Measurements from ENCODE around the gene SUPT3H.

The SUPT3H gene

DNA sequence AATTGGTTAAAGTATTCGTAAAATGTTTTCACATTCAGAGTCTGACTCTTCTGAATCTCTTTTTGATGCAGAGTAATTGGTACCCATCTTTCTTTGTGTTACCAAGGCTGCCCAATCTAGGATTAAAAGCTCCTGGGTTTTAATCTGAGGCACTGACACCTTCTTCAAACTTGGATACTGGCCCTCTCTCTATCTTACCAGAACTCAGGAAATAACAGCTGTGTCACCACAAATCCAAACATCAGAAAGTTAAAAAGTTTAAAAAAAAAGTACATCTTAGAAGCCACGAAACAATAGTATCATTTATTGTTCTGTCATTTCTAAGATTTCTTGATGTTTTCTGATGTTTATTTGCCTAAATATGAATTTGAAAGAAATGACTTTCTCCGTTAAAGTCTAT lies 305.1 kb downstream of the SUPT3H start:
- TF ChIP-seq YY1 (IDR thresholded peaks at IDR 0.05; ENCODE audit: low read depth) = no peak
- TF ChIP-seq NFIC (IDR thresholded peaks at IDR 0.05) = no peak
- no peak for TF ChIP-seq ZBTB7A (IDR thresholded peaks at IDR 0.05; ENCODE audit: low read depth)
- TF ChIP-seq EP300 (IDR thresholded peaks at IDR 0.05; ENCODE audit: borderline replicate concordance) = no peak
- TF ChIP-seq, protein P1, sequence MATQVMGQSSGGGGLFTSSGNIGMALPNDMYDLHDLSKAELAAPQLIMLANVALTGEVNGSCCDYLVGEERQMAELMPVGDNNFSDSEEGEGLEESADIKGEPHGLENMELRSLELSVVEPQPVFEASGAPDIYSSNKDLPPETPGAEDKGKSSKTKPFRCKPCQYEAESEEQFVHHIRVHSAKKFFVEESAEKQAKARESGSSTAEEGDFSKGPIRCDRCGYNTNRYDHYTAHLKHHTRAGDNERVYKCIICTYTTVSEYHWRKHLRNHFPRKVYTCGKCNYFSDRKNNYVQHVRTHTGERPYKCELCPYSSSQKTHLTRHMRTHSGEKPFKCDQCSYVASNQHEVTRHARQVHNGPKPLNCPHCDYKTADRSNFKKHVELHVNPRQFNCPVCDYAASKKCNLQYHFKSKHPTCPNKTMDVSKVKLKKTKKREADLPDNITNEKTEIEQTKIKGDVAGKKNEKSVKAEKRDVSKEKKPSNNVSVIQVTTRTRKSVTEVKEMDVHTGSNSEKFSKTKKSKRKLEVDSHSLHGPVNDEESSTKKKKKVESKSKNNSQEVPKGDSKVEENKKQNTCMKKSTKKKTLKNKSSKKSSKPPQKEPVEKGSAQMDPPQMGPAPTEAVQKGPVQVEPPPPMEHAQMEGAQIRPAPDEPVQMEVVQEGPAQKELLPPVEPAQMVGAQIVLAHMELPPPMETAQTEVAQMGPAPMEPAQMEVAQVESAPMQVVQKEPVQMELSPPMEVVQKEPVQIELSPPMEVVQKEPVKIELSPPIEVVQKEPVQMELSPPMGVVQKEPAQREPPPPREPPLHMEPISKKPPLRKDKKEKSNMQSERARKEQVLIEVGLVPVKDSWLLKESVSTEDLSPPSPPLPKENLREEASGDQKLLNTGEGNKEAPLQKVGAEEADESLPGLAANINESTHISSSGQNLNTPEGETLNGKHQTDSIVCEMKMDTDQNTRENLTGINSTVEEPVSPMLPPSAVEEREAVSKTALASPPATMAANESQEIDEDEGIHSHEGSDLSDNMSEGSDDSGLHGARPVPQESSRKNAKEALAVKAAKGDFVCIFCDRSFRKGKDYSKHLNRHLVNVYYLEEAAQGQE (IDR thresholded peaks at IDR 0.05; ENCODE audit: low read depth) = no peak
- TF ChIP-seq, protein P2, sequence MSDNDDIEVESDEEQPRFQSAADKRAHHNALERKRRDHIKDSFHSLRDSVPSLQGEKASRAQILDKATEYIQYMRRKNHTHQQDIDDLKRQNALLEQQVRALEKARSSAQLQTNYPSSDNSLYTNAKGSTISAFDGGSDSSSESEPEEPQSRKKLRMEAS (IDR thresholded peaks at IDR 0.05) = no peak
- no peak for TF ChIP-seq EGR1 (IDR thresholded peaks at IDR 0.05)
- TF ChIP-seq TAF1 (IDR thresholded peaks at IDR 0.05; ENCODE audit: low read depth) = no peak
- TF ChIP-seq RAD21 (IDR thresholded peaks at IDR 0.05; ENCODE audit: low read depth) = no peak
- TF ChIP-seq FOXM1 (IDR thresholded peaks at IDR 0.05; ENCODE audit: borderline replicate concordance, low read depth) = no peak
- no peak for TF ChIP-seq CEBPB (IDR thresholded peaks at IDR 0.05)

DNA sequence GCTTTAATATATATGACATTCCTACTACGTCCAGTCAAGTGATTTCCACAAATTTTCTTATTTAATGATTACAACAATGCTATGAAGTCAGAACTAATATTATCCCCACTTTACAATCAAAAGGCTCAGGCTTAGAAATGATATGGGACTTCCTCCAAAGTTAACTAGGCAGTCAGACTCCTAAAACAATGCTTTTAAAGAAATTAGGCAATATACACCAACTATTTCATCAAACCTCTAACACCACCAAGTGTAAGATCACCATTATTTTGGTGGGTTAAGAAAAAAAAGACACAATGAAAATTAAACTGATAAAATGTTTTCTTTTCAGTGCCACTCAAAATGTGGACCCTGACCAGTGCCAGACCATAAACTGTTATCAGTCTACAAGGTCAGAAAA lies 305.7 kb downstream of the SUPT3H start:
- TF ChIP-seq YY1 (IDR thresholded peaks at IDR 0.05; ENCODE audit: low read depth) (no peak), ZBTB7A (IDR thresholded peaks at IDR 0.05; ENCODE audit: low read depth) (no peak), CEBPB (IDR thresholded peaks at IDR 0.05) (no peak), TEAD4 (IDR thresholded peaks at IDR 0.05) (no peak), TAF1 (IDR thresholded peaks at IDR 0.05; ENCODE audit: low read depth) (no peak)
- TF ChIP-seq, protein P1 (IDR thresholded peaks at IDR 0.05; ENCODE audit: low read depth) = no peak

DNA sequence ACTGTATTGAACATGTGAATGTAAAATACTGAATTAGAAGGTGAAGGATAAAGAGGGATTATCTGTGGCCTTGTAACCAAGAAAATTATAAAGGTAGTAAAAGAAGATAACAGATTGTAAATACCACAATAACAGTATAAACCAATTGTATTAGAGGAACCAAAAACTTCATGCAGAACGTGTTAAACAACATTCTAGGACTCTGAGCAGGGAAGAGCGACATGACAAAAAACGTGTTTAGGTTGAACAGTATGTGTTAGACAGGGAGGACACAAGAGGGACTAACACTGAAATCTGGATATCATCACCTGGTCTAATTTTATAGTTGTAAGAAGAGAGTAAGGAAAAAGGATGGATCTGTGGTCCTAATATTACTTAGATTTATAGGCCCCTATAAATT lies 308.6 kb downstream of the SUPT3H start:
- TF ChIP-seq, protein P2 (IDR thresholded peaks at IDR 0.05) = no peak
- TF ChIP-seq ZBTB7A (IDR thresholded peaks at IDR 0.05; ENCODE audit: low read depth) (no peak), EP300 (IDR thresholded peaks at IDR 0.05; ENCODE audit: borderline replicate concordance) (no peak), TCF12 (IDR thresholded peaks at IDR 0.05; ENCODE audit: low read depth) (no peak), NFIC (IDR thresholded peaks at IDR 0.05) (no peak), RAD21 (IDR thresholded peaks at IDR 0.05; ENCODE audit: low read depth) (no peak)

DNA sequence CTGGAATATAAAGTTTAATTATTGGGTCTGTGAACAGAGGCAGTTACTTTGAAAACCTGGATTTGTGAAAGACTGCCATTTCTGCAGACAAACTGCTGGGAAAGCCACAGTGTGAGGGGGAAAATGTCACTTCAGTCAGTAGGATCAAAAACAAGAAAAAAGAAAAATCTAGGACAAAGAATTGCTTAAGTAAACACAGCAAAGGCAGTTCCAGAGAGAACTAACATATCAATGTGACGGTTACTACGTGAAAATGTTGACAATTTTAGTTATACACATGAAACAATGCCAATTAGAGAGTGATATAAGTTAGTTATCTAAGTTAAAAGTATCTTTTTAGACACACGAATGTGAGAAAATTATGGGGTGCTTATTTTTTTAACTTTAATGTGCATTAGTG lies 320.0 kb downstream of the SUPT3H start:
- TF ChIP-seq TAF1 (IDR thresholded peaks at IDR 0.05; ENCODE audit: low read depth) (no peak), ZBTB7A (IDR thresholded peaks at IDR 0.05; ENCODE audit: low read depth) (no peak), TCF12 (IDR thresholded peaks at IDR 0.05; ENCODE audit: low read depth) (no peak), EP300 (IDR thresholded peaks at IDR 0.05; ENCODE audit: borderline replicate concordance) (no peak), EGR1 (IDR thresholded peaks at IDR 0.05) (no peak), NFIC (IDR thresholded peaks at IDR 0.05) (no peak), RAD21 (IDR thresholded peaks at IDR 0.05; ENCODE audit: low read depth) (no peak), CEBPB (IDR thresholded peaks at IDR 0.05) (no peak), CREB1 (IDR thresholded peaks at IDR 0.05; ENCODE audit: low read depth) (no peak), YY1 (IDR thresholded peaks at IDR 0.05; ENCODE audit: low read depth) (no peak), FOXM1 (IDR thresholded peaks at IDR 0.05; ENCODE audit: borderline replicate concordance, low read depth) (no peak), TEAD4 (IDR thresholded peaks at IDR 0.05) (no peak)
- TF ChIP-seq, protein P2 (IDR thresholded peaks at IDR 0.05) = no peak
- TF ChIP-seq, protein P3, sequence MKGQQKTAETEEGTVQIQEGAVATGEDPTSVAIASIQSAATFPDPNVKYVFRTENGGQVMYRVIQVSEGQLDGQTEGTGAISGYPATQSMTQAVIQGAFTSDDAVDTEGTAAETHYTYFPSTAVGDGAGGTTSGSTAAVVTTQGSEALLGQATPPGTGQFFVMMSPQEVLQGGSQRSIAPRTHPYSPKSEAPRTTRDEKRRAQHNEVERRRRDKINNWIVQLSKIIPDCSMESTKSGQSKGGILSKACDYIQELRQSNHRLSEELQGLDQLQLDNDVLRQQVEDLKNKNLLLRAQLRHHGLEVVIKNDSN (IDR thresholded peaks at IDR 0.05) = no peak
- TF ChIP-seq, protein P1 (IDR thresholded peaks at IDR 0.05; ENCODE audit: low read depth) = no peak

DNA sequence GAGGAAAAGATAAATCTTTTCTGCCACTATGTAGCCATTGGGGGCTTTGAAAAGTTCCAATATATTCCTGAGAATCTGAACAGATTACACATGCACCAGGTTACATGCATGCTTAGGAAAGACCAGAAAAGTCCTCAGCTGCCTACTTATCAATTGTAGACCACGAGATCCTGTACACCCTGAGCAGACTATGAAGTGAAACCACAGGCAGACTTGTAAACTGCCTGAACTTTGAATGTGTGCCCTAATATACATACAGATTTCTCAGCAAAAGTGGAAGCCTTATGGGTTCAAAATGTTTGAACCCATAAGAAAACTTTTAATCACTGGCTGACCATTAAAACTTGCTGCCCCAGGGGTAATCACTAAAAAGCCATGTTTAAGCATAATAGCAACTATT lies 323.1 kb downstream of the SUPT3H start:
- TF ChIP-seq CREB1 (IDR thresholded peaks at IDR 0.05; ENCODE audit: low read depth) (no peak), EGR1 (IDR thresholded peaks at IDR 0.05) (no peak), RAD21 (IDR thresholded peaks at IDR 0.05; ENCODE audit: low read depth) (no peak), TEAD4 (IDR thresholded peaks at IDR 0.05) (no peak), CEBPB (IDR thresholded peaks at IDR 0.05) (no peak), TCF12 (IDR thresholded peaks at IDR 0.05; ENCODE audit: low read depth) (no peak), NFIC (IDR thresholded peaks at IDR 0.05) (no peak)
- TF ChIP-seq, protein P2 (IDR thresholded peaks at IDR 0.05) = no peak
